Sigmoid colon (tissue), 4 donors: ENCODE measurements around the gene CLVS2.

Source experiments
- EP300 ChIP-seq, 4 donors: sonication (generic); formaldehyde crosslinking; IDR thresholded peaks; one replicate each; pipeline ENCODE4 v1.6.1; 2017; ENCODE audit warnings: antibody characterized with exemption in 4 of 4
- POLR2A ChIP-seq, 2 donors: fragments of 450-650 bp; IDR thresholded peaks; one replicate each; pipeline ENCODE4 v1.6.1; 2016; ENCODE audit warnings: antibody characterized with exemption in 2 of 2, mild to moderate bottlenecking in 2 of 2, moderate library complexity in 2 of 2
- POLR2AphosphoS5 ChIP-seq, 4 donors: sonication (generic); formaldehyde crosslinking; IDR thresholded peaks; one replicate each; pipeline ENCODE4 v1.6.1; 2017; ENCODE audit warnings: antibody characterized with exemption in 4 of 4
- TF ChIP-seq, protein P1 (sequence below), 4 experiments: fragments of 450-650 bp in 3 of 4; fragments of 200-600 bp in 1 of 4; IDR thresholded peaks; one replicate each; pipeline ENCODE4 v1.5.1; 2016 to 2019; ENCODE audit warnings: antibody characterized with exemption in 4 of 4, mild to moderate bottlenecking in 3 of 4, moderate library complexity in 2 of 4

DNA sequence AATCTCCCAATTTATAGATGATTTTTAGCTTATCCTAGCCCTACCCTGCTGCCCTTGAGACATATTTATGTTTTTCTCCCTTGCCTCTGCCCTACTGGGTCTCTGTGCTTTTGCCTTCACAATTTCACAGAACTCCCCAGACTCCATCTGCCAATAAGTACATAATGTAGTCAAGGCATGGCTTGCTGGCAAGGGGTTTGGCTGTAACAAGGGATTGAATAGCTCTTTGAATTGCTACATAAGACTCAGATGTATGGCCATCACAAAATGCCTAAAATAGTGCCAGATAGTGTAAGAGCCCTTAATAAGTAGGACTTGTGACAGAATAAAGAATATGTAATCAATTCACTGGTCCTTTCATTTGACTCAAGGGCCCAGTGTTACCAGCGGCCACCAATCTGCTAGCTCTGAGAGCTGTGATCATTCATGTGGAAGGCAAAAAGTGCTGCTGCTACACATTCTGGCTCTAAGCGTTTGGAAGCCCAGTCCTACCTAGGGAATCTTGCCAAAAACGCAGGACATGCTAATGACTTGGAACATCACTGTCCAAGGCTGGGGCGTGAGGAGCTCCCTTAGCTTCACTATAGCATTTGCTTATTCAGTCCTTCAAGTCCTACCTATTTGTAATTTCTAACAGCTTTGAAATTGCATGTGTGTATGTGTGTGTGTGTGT lies 20.5 kb downstream of the CLVS2 start:
- TF ChIP-seq, protein P1, sequence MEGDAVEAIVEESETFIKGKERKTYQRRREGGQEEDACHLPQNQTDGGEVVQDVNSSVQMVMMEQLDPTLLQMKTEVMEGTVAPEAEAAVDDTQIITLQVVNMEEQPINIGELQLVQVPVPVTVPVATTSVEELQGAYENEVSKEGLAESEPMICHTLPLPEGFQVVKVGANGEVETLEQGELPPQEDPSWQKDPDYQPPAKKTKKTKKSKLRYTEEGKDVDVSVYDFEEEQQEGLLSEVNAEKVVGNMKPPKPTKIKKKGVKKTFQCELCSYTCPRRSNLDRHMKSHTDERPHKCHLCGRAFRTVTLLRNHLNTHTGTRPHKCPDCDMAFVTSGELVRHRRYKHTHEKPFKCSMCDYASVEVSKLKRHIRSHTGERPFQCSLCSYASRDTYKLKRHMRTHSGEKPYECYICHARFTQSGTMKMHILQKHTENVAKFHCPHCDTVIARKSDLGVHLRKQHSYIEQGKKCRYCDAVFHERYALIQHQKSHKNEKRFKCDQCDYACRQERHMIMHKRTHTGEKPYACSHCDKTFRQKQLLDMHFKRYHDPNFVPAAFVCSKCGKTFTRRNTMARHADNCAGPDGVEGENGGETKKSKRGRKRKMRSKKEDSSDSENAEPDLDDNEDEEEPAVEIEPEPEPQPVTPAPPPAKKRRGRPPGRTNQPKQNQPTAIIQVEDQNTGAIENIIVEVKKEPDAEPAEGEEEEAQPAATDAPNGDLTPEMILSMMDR (IDR thresholded peaks at IDR 0.05), result no peak
- TF ChIP-seq EP300 (IDR thresholded peaks at IDR 0.05) (no peak), POLR2A (IDR thresholded peaks at IDR 0.05) (no peak), POLR2AphosphoS5 (IDR thresholded peaks at IDR 0.05) (no peak)
